Pancreas (tissue), 10 donors: Measurements from ENCODE around the gene ZFAND5. TPM values are rescaled to one million over a fixed set of nuclear protein-coding genes. Genes with fewer than 3 reads are reported as not detected.

ENCODE experiments used
- ATAC-seq, 4 donors: fragments of 200-7000 bp; cut with Tn5 transposase; one replicate each; pipeline versions ENCODE4 v1.8.0 to v1.9.1; 2020; ENCODE audit warnings: mild to moderate bottlenecking in 4 of 4, moderate library complexity in 4 of 4
- DNase-seq, 6 donors: peaks; one replicate each; pipeline ENCODE4 v3.0.0-alpha.2; 2020
- FAIRE-seq: peaks from 2 replicates; lab custom pipeline; 2012; peaks lifted over from hg19 to GRCh38; lab: Jason Lieb, UNC
- H3K27ac ChIP-seq, 4 donors: fragments of 200-600 bp; sonication (generic); 1 replicate in 3 of 4; 2 replicates in 1 of 4; pipeline versions ENCODE4 v1.5.0 to v1.8.0; 2020
- H3K27me3 ChIP-seq, 4 donors: fragments of 200-600 bp; one replicate each; pipeline ENCODE4 v1.8.0; 2021
- H3K36me3 ChIP-seq, 3 donors: fragments of 200-600 bp; sonication (generic) in 1 of 3; one replicate each; pipeline versions ENCODE4 v1.5.0 to v1.8.0; 2020 to 2021
- H3K4me1 ChIP-seq, 3 donors: fragments of 200-600 bp; one replicate each; pipeline ENCODE4 v1.8.0; 2021
- H3K4me3 ChIP-seq, 4 donors: fragments of 200-600 bp; sonication (generic) in 2 of 4; one replicate each; pipeline versions ENCODE4 v1.5.0 to v1.8.0; 2020 to 2021
- H3K9me3 ChIP-seq, 4 donors: fragments of 200-600 bp; one replicate each; pipeline ENCODE4 v1.8.0; 2021
- WGBS, 2 donors: extraction: QIAGEN DNeasy Blood & Tissue Kit; methylation state at CpG; one replicate each; pipeline ENCODE4 v1.1.7; 2013; 5-methylcytosine and 5-hydroxymethylcytosine counted together
- intact Hi-C, 3 donors: fragments of 100-400 bp; cut with DNase I; formaldehyde crosslinking; loops; one replicate each; pipeline versions ENCODE4 v1.11.1 to v1.14.2; 2022
- polyA plus RNA-seq, 2 donors: library from polyadenylated mRNA; stranded (reverse); fragments of 200-250 nt; gene quantifications; one replicate each; pipeline ENCODE4 v1.2.3, GENCODE V29; 2013
- total RNA-seq, 6 donors: library from RNA; stranded (reverse); fragmentation: NEBNext Ultra II Directional in 4 of 6; extraction: Animal tissue kit (Norgen Biotek cat#: 25700) in 4 of 6; gene quantifications; one replicate each; pipeline versions ENCODE4 v1.2.1 to v1.2.4, GENCODE V29; 2021 to 2023
- TF ChIP-seq, protein P1 (sequence below), 4 donors: fragments of 200-600 bp; sonication (generic) in 3 of 4; IDR thresholded peaks; one replicate each; pipeline versions ENCODE4 v1.5.0 to v1.8.0; 2021; ENCODE audit warnings: antibody characterized with exemption in 4 of 4
- donor health status: healthy with polysubstance abuse.
- donor health status: DM: no; HTN: no; CAD: no; lungs with moderate emphysema.
- donor health status: DM: no; HTN: no; CAD: no.
- donor health status: control.
- donor health status: control.
- donor health status: Bipolar disorder and iron deficiency.
- donor health status: DM: yes; HTN: yes; CAD: no.
- donor health status: DM: no; HTN: no; CAD: no.
- donor health status: DM: no; HTN: no; CAD: no.
- donor health status: DM: yes; HTN: yes; CAD: no.

The ZFAND5 gene, protein sequence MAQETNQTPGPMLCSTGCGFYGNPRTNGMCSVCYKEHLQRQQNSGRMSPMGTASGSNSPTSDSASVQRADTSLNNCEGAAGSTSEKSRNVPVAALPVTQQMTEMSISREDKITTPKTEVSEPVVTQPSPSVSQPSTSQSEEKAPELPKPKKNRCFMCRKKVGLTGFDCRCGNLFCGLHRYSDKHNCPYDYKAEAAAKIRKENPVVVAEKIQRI
- total RNA-seq (10 to 100 TPM; 47.8 to 98.6 (median 70.8) TPM), polyA plus RNA-seq (10 to 100 TPM; 55.6 to 84.7 TPM)

GRCh38 chr9:72364679-72365524 is at the start of gene ZFAND5:
Gene ZFAND5 (minus strand): TSS chr9:72365208. CDS start chr9:72360778, 4,430 bp downstream.
- intact Hi-C loops = no loop called here
- Histone ChIP-seq H3K36me3 (peaks cover 0 to 6% (median 0%) of the 10 kb centered on the region in 3 donors), H3K9me3 (no peaks in the 10 kb centered on the region), H3K27me3 (no peaks in the 10 kb centered on the region), H3K27ac (peak within 1 kb of the TSS; percentile 99), H3K4me3 (peak within 1 kb of the TSS; percentile 59 to 99 (median 78)), H3K4me1 (peaks cover 5 to 18% (median 15%) of the 10 kb centered on the region in 3 donors)
- DNase-seq (peak; percentile 97 to 99 (median 98)), FAIRE-seq (no peak), ATAC-seq (peak; percentile 81 to 93 (median 88))
- TF ChIP-seq, protein P1, sequence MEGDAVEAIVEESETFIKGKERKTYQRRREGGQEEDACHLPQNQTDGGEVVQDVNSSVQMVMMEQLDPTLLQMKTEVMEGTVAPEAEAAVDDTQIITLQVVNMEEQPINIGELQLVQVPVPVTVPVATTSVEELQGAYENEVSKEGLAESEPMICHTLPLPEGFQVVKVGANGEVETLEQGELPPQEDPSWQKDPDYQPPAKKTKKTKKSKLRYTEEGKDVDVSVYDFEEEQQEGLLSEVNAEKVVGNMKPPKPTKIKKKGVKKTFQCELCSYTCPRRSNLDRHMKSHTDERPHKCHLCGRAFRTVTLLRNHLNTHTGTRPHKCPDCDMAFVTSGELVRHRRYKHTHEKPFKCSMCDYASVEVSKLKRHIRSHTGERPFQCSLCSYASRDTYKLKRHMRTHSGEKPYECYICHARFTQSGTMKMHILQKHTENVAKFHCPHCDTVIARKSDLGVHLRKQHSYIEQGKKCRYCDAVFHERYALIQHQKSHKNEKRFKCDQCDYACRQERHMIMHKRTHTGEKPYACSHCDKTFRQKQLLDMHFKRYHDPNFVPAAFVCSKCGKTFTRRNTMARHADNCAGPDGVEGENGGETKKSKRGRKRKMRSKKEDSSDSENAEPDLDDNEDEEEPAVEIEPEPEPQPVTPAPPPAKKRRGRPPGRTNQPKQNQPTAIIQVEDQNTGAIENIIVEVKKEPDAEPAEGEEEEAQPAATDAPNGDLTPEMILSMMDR (IDR thresholded peaks at IDR 0.05) = no peak
- 0% methylated on average over 71 to 110 of the region's 110 CpGs for WGBS, 2 donors

GRCh38 chr9:72412483-72413040 is 47.6 kb upstream of the ZFAND5 start:
- TF ChIP-seq, protein P1 (IDR thresholded peaks at IDR 0.05) = no peak
- 95 to 96% methylated on average over 2 of the region's 2 CpGs for WGBS, 2 donors
- Histone ChIP-seq H3K27me3 (no peaks in the 10 kb centered on the region), H3K9me3 (no peaks in the 10 kb centered on the region), H3K36me3 (no peaks in the 10 kb centered on the region), H3K4me1 (peaks cover 0 to 9% (median 0%) of the 10 kb centered on the region in 3 donors), H3K27ac (no peak overlapping the region), H3K4me3 (no peak overlapping the region)
- DNase-seq (no peak), FAIRE-seq (no peak), ATAC-seq (no peak)
- intact Hi-C loops = no loop called here

- FAIRE-seq (no peak), DNase-seq (no peak), ATAC-seq (peak in 1 of 4 donors; percentile 58)
- Histone ChIP-seq H3K4me3 (no peak overlapping the region), H3K27me3 (no peaks in the 10 kb centered on the region), H3K27ac (no peak overlapping the region), H3K4me1 (peaks cover 0 to 9% (median 0%) of the 10 kb centered on the region in 3 donors), H3K9me3 (no peaks in the 10 kb centered on the region), H3K36me3 (no peaks in the 10 kb centered on the region)
- intact Hi-C loops = no loop called here
- 47 to 52% methylated on average over 1 of the region's 1 CpG for WGBS, 2 donors
- TF ChIP-seq, protein P1 (IDR thresholded peaks at IDR 0.05) = no peak
These were observed 45.2 kb upstream of the ZFAND5 start for GRCh38 chr9:72410214-72410613.

DNA sequence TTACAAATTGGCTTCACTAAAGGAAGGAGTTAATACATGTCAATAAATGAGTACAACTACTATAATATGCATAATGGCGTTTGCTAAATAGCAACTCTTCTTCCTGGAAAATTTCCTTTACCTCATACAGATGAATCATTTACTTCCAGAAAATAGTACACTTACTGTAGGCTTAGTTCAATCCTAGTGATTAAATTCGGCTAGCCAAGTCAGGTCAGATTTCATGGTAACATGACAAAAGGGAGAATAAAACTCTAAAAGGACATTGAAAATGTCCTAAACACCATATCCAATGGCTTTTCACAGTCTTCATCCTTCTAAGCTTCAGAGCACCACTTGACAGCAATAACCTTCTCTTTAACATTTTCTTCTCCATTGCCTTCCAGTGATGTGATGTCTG is 42.1 kb upstream of the ZFAND5 start:
- TF ChIP-seq, protein P1 (IDR thresholded peaks at IDR 0.05) = no peak
- H3K36me3 ChIP-seq = no peaks in the 10 kb centered on the region
- peaks cover 0 to 3% (median 0%) of the 10 kb centered on the region in 4 donors for H3K9me3 ChIP-seq
- FAIRE-seq = no peak
- DNase-seq = no peak
- no peaks in the 10 kb centered on the region for H3K27me3 ChIP-seq
- no peak overlapping the region for H3K4me3 ChIP-seq
- peak in 2 of 4 donors; percentile 32 to 61 for ATAC-seq
- peaks cover 0 to 9% (median 0%) of the 10 kb centered on the region in 3 donors for H3K4me1 ChIP-seq
- WGBS, 2 donors = 32 to 36% methylated on average over 2 of the region's 2 CpGs
- intact Hi-C loops = no loop called here
- H3K27ac ChIP-seq = no peak overlapping the region
